K562 (cell line): Measurements from ENCODE around the gene BNC1. TPM values are rescaled to one million over a fixed set of nuclear protein-coding genes. Genes with fewer than 3 reads are reported as not detected.

Experiments
- ETV6 ChIP-seq, 3 experiments: fragments of 150-350 bp in 1 of 3; sonication (generic) in 1 of 3; formaldehyde crosslinking in 1 of 3; IDR thresholded peaks; 2 replicates each; pipeline versions ENCODE4 v1.6.1 to v1.8.0; 2014 to 2022; ENCODE audit warnings: borderline replicate concordance in 2 of 3, low read depth in 2 of 3, antibody characterized with exemption in 1 of 3, low read length in 1 of 3, mild to moderate bottlenecking in 1 of 3, missing genetic modification reagents in 1 of 3
- HCFC1 ChIP-seq: IDR thresholded peaks from 2 replicates; pipeline ENCODE4 v1.6.1; 2012; ENCODE audit warnings: low read depth, low read length, improper control_type of control experiment
- MTF1 ChIP-seq: fragments of 250-450 bp; sonication (Bioruptor Pico); IDR thresholded peaks from 2 replicates; pipeline ENCODE4 v1.9.0; 2021; ENCODE audit warnings: moderate library complexity, mild to moderate bottlenecking, inconsistent platforms, borderline replicate concordance
- ZNF12 ChIP-seq: sonication (generic); formaldehyde crosslinking; IDR thresholded peaks from 2 replicates; pipeline ENCODE4 v1.4.0; 2020; ENCODE audit warnings: mild to moderate bottlenecking, missing genetic modification reagents
- ZNF507 ChIP-seq: conservative IDR thresholded peaks from 2 replicates; pipeline ENCODE4 v1.6.1; 2017; ENCODE audit warnings: missing genetic modification characterization, missing compliant biosample characterization
- polyA plus RNA-seq, 8 experiments: library from polyadenylated mRNA; depleted of rRNA in 4 of 8; stranded (reverse) in 5 of 8; unstranded in 3 of 8; fragments of >200 nt; fragmentation: Nextera tagmentation in 2 of 8; fragmentation: Illumina TruSeq in 1 of 8; extraction: Ambion mirVana in 2 of 8; extraction: Trizol in 1 of 8; gene quantifications; 2 replicates each; pipeline versions ENCODE4 v1.2.1 to v1.2.3, GENCODE V29; 2011 to 2014; ENCODE audit warnings: inconsistent platforms in 1 of 8, missing spikeins in 1 of 8
- total RNA-seq, 7 experiments: library from RNA; depleted of rRNA in 6 of 7; stranded (reverse); fragments of >200 nt in 6 of 7; fragmentation: Illumina TruSeq in 2 of 7; extraction: Trizol in 2 of 7; gene quantifications; 2 replicates each; pipeline versions ENCODE4 v1.2.1 to v1.2.3, GENCODE V29; 2011 to 2021; ENCODE audit warnings: low replicate concordance in 1 of 7
- TF ChIP-seq, protein P1 (sequence below): sonication (generic); formaldehyde crosslinking; IDR thresholded peaks from 2 replicates; pipeline ENCODE4 v1.8.1; 2023; ENCODE audit warnings: mild to moderate bottlenecking, missing genetic modification reagents

The BNC1 gene
- total and polyA plus RNA-seq, 9 of the 15 experiments (the other 6 are each of a cell fraction or from before 2014, with no cell fraction given), result not detected

DNA sequence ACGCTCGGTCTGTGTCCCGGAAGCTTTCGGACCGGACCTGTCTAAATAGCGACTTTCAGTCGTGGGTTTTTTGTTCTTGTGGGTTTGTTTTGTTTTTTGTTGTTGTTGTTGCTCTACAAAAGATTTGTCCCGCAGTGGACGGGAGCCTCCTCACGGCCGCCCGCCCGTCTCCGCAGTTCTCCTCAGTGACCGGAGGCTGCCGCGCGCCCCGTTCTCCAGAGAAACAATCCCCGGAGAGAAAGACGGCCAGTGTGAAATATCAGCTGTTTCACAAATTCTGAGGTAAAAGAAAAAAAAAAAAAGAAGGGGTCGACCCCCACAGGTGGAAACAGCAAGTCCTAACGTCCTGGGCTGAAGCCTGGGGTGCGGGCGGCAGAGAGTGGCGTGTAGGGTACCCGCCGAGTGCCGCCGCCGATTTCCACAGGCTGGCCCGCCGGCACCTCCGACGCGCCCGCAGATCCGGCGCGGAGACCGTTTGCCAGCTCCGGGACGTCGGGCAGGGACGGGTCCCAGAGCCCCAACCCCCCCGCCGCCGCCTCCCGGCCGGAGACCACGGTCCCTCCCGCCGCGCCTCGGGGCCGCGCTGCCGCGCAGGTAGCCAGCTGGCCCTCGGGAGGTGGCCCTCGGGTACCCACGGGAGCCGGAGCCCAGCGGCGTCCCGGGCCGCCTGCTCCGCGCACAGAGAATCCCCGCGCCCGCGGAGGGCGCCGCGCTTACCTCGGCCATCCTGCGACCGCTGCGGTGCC is 478 bp downstream of the BNC1 start (continued):
- no peak for TF ChIP-seq ETV6 (IDR thresholded peaks at IDR 0.05; ENCODE audit: borderline replicate concordance in 1 of 2, low read depth in 2 of 2, low read length in 1 of 2)
- TF ChIP-seq ETV6 (CRISPR knock-in tag; IDR thresholded peaks at IDR 0.05; ENCODE audit: borderline replicate concordance), result no peak
- no peak for TF ChIP-seq HCFC1
- no peak for TF ChIP-seq ZNF12
- TF ChIP-seq, protein P1, sequence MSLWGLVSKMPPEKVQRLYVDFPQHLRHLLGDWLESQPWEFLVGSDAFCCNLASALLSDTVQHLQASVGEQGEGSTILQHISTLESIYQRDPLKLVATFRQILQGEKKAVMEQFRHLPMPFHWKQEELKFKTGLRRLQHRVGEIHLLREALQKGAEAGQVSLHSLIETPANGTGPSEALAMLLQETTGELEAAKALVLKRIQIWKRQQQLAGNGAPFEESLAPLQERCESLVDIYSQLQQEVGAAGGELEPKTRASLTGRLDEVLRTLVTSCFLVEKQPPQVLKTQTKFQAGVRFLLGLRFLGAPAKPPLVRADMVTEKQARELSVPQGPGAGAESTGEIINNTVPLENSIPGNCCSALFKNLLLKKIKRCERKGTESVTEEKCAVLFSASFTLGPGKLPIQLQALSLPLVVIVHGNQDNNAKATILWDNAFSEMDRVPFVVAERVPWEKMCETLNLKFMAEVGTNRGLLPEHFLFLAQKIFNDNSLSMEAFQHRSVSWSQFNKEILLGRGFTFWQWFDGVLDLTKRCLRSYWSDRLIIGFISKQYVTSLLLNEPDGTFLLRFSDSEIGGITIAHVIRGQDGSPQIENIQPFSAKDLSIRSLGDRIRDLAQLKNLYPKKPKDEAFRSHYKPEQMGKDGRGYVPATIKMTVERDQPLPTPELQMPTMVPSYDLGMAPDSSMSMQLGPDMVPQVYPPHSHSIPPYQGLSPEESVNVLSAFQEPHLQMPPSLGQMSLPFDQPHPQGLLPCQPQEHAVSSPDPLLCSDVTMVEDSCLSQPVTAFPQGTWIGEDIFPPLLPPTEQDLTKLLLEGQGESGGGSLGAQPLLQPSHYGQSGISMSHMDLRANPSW (CRISPR knock-in tag), result no peak
- TF ChIP-seq ZNF507 (tag), result no peak
- no peak for TF ChIP-seq MTF1 (CRISPR knock-in tag)
